ENCODE data around the gene C10orf90.
A peak's percentile ranks its signal among the peaks of the same experiment; 100 is the strongest.

Gene C10orf90

GRCh38 chr10:126673565-126673964 lies 3.1 kb upstream of the C10orf90 start:
- DNase-seq (ENCODE audit: low read depth), result no peak

- no peak for DNase-seq (ENCODE audit: low read depth)
These were observed 996 bp upstream of the C10orf90 start for GRCh38 chr10:126671402-126671975.

- no peak for DNase-seq (ENCODE audit: low read depth)
These were observed 385 bp upstream of the C10orf90 start for GRCh38 chr10:126670895-126671261.

- no peak for DNase-seq (ENCODE audit: low read depth)
These were observed 1.3 kb downstream of the C10orf90 start for GRCh38 chr10:126669168-126669567.

GRCh38 chr10:126668505-126668904 lies 2.0 kb downstream of the C10orf90 start:
- DNase-seq (ENCODE audit: low read depth), result no peak

GRCh38 chr10:126667568-126667967 lies 2.9 kb downstream of the C10orf90 start:
- no peak for DNase-seq (ENCODE audit: low read depth)

- no peak for DNase-seq (ENCODE audit: low read depth)
These were observed 5.3 kb downstream of the C10orf90 start for GRCh38 chr10:126665207-126665606.

GRCh38 chr10:126663880-126664279 lies 6.6 kb downstream of the C10orf90 start:
- peak; percentile 74 for DNase-seq (ENCODE audit: low read depth)

GRCh38 chr10:126663328-126663727 lies 7.2 kb downstream of the C10orf90 start:
- peak; percentile 96 for DNase-seq (ENCODE audit: low read depth)

- peak; percentile 81 for DNase-seq (ENCODE audit: low read depth)
These were observed 8.5 kb downstream of the C10orf90 start for GRCh38 chr10:126661841-126662515.

GRCh38 chr10:126661356-126661755 lies 9.1 kb downstream of the C10orf90 start:
- no peak for DNase-seq (ENCODE audit: low read depth)

GRCh38 chr10:126659750-126660149 lies 10.7 kb downstream of the C10orf90 start:
- no peak for DNase-seq (ENCODE audit: low read depth)

- no peak for DNase-seq (ENCODE audit: low read depth)
These were observed 11.6 kb downstream of the C10orf90 start for GRCh38 chr10:126658928-126659327.

- DNase-seq (ENCODE audit: low read depth), result no peak
These were observed 15.9 kb downstream of the C10orf90 start for GRCh38 chr10:126654579-126654978.

- no peak for DNase-seq (ENCODE audit: low read depth)
These were observed 19.0 kb downstream of the C10orf90 start for GRCh38 chr10:126651467-126651866.

GRCh38 chr10:126650161-126650560 lies 20.3 kb downstream of the C10orf90 start:
- no peak for DNase-seq (ENCODE audit: low read depth)

- DNase-seq (ENCODE audit: low read depth), result no peak
These were observed 23.4 kb downstream of the C10orf90 start for GRCh38 chr10:126647116-126647515.

GRCh38 chr10:126646110-126646509 lies 24.4 kb downstream of the C10orf90 start:
- no peak for DNase-seq (ENCODE audit: low read depth)

GRCh38 chr10:126640401-126640800 lies 30.1 kb downstream of the C10orf90 start:
- no peak for DNase-seq (ENCODE audit: low read depth)

GRCh38 chr10:126639084-126639483 lies 31.4 kb downstream of the C10orf90 start:
- no peak for DNase-seq (ENCODE audit: low read depth)

- no peak for DNase-seq (ENCODE audit: low read depth)
These were observed 32.0 kb downstream of the C10orf90 start for GRCh38 chr10:126638542-126638941.

- no peak for DNase-seq (ENCODE audit: low read depth)
These were observed 33.0 kb downstream of the C10orf90 start for GRCh38 chr10:126637501-126637900.

GRCh38 chr10:126634911-126635310 lies 35.6 kb downstream of the C10orf90 start:
- DNase-seq (ENCODE audit: low read depth), result peak; percentile 53

GRCh38 chr10:126634347-126634746 lies 36.1 kb downstream of the C10orf90 start:
- no peak for DNase-seq (ENCODE audit: low read depth)
